ENCODE data around the gene PLEKHO2. TPM values are rescaled to one million over a fixed set of nuclear protein-coding genes. Genes with fewer than 3 reads are reported as not detected.

Gene PLEKHO2
- total and polyA plus RNA-seq, 10 donors = 33.9 to 249 (median 141) TPM

- Histone ChIP-seq H3K4me3 (peak overlapping the region in 2 of 8 donors; percentile 28 to 63), H3K27ac (peak overlapping the region; percentile 87 to 99 (median 96)), H3K9me3 (peaks cover 5 to 11% (median 10%) of the 10 kb centered on the region in 8 donors), H3K27me3 (replicated peaks in 1 of 7) (no peaks in the 10 kb centered on the region), H3K36me3 (no peaks in the 10 kb centered on the region), H3K4me1 (peaks cover 56 to 85% (median 81%) of the 10 kb centered on the region in 6 donors)
- intact Hi-C loops (cut with DNase I; ENCODE audit: low total_unique reads) = loop anchor here (5.0 kb wide), 1 partner anchor 54 kb away; the partner anchor contains the start of gene PLEKHO2
- DNase-seq = no peak
- TF ChIP-seq, protein P1, sequence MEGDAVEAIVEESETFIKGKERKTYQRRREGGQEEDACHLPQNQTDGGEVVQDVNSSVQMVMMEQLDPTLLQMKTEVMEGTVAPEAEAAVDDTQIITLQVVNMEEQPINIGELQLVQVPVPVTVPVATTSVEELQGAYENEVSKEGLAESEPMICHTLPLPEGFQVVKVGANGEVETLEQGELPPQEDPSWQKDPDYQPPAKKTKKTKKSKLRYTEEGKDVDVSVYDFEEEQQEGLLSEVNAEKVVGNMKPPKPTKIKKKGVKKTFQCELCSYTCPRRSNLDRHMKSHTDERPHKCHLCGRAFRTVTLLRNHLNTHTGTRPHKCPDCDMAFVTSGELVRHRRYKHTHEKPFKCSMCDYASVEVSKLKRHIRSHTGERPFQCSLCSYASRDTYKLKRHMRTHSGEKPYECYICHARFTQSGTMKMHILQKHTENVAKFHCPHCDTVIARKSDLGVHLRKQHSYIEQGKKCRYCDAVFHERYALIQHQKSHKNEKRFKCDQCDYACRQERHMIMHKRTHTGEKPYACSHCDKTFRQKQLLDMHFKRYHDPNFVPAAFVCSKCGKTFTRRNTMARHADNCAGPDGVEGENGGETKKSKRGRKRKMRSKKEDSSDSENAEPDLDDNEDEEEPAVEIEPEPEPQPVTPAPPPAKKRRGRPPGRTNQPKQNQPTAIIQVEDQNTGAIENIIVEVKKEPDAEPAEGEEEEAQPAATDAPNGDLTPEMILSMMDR (IDR thresholded peaks at IDR 0.05 in 8 of 11, conservative IDR thresholded peaks at IDR 0.05 in 3 of 11) = no peak
- TF ChIP-seq POLR2A (IDR thresholded peaks at IDR 0.05) = no peak
- no peak for TF ChIP-seq POLR2AphosphoS5 (IDR thresholded peaks at IDR 0.05)
- 77 to 84% (median 82%) methylated on average over 6 of the region's 6 CpGs for WGBS, 5 donors
Measured at GRCh38 chr15:64896371-64897069, 54.8 kb downstream of the PLEKHO2 start.

DNA sequence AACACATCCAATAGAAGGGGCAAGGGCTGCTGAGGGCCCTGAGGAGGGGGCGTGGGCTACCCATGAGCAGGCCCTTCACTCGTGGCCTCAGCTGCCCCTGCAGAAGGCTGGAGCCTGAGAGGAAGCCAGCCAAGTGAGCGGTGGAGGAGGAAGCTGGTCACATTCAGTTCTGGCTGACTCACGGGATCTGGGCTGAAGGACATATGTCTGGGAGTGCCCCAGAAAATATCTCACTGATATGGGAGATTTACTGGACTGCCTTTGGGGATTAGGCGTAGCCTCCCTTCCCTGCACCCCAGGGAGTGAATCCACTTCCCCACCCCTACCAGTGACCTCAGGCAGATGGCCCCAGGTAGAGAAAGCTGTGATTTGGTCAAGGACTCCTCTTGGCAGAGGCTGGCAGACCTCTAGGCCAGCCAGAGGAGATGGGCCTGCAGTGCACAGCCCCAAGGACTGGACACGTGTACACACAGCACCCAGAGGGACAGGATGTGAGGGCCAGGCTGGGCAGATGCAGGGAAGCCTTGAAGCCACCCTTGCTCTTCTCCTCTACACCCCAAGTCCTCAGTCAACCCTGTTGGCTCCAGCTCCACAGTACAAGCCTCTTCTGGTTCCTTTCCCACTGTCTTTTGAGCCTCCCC lies 55.8 kb downstream of the PLEKHO2 start:
- Histone ChIP-seq H3K27me3 (replicated peaks in 1 of 7) (no peaks in the 10 kb centered on the region), H3K4me3 (no peak overlapping the region), H3K9me3 (peaks cover 5 to 13% (median 11%) of the 10 kb centered on the region in 8 donors), H3K4me1 (peaks cover 49 to 85% (median 80%) of the 10 kb centered on the region in 6 donors), H3K36me3 (no peaks in the 10 kb centered on the region), H3K27ac (peak overlapping the region; percentile 87 to 99 (median 96))
- intact Hi-C loops (cut with DNase I; ENCODE audit: low total_unique reads) = loop anchor here (5.0 kb wide), 1 partner anchor 55 kb away; the partner anchor contains the start of gene PLEKHO2
- 29 to 45% (median 38%) methylated on average over 6 of the region's 6 CpGs for WGBS, 5 donors
- TF ChIP-seq POLR2AphosphoS5 (IDR thresholded peaks at IDR 0.05) (peak; percentile 81 to 86 (median 84)), POLR2A (IDR thresholded peaks at IDR 0.05) (no peak)
- peak; percentile 91 for DNase-seq

- 75 to 90% (median 81%) methylated on average over 4 of the region's 4 CpGs for WGBS, 5 donors
- peaks cover 5 to 13% (median 11%) of the 10 kb centered on the region in 8 donors for H3K9me3 ChIP-seq
- TF ChIP-seq POLR2A (IDR thresholded peaks at IDR 0.05) = no peak
- no peak for TF ChIP-seq POLR2AphosphoS5 (IDR thresholded peaks at IDR 0.05)
- TF ChIP-seq, protein P1 (IDR thresholded peaks at IDR 0.05 in 8 of 11, conservative IDR thresholded peaks at IDR 0.05 in 3 of 11) = no peak
Measured at GRCh38 chr15:64898406-64898805, 56.7 kb downstream of the PLEKHO2 start.

DNA sequence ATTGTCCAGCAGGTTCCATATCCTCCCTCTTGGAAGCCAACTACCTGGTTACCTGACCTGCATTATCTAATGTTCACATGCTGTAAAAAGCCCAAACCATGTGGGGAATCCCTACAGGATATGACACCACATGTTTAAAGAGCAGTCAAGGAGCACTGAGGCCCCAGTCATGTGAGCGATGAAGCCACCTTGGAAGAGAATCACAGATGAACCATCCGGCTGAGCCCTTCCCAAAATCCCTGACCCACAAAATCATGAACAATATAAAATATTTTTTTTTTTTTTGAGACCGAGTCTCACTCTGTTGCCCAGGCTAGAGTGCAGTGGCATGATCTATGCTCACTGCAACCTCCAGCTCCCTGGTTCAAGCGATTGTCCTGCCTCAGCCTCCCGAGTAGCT lies 59.4 kb downstream of the PLEKHO2 start:
- Histone ChIP-seq H3K9me3 (peaks cover 5 to 13% (median 11%) of the 10 kb centered on the region in 8 donors), H3K4me3 (no peak overlapping the region), H3K27ac (peak overlapping the region in 3 of 8 donors; percentile 32 to 99 (median 35)), H3K4me1 (peaks cover 31 to 84% (median 73%) of the 10 kb centered on the region in 6 donors), H3K36me3 (no peaks in the 10 kb centered on the region), H3K27me3 (replicated peaks in 1 of 7) (no peaks in the 10 kb centered on the region)
- no peak for TF ChIP-seq POLR2A (IDR thresholded peaks at IDR 0.05)
- no peak for TF ChIP-seq POLR2AphosphoS5 (IDR thresholded peaks at IDR 0.05)
- 93 to 98% (median 96%) methylated on average over 5 of the region's 5 CpGs for WGBS, 5 donors
- DNase-seq = no peak
- intact Hi-C loops (cut with DNase I; ENCODE audit: low total_unique reads) = loop anchor here (10.0 kb wide), 1 partner anchor 166 kb away; no protein-coding TSS in a partner anchor

More at GRCh38 chr15:64898406-64898805, 56.7 kb downstream of the PLEKHO2 start:
- Histone ChIP-seq H3K27me3 (replicated peaks in 1 of 7) (no peaks in the 10 kb centered on the region), H3K36me3 (no peaks in the 10 kb centered on the region), H3K4me1 (peaks cover 45 to 85% (median 80%) of the 10 kb centered on the region in 6 donors), H3K27ac (peak overlapping the region; percentile 87 to 99 (median 96)), H3K4me3 (no peak overlapping the region)
- no peak for DNase-seq
- intact Hi-C loops (cut with DNase I; ENCODE audit: low total_unique reads) = loop anchor here (5.0 kb wide), 1 partner anchor 56 kb away; the partner anchor contains the start of gene PLEKHO2
